Mesendoderm (in vitro differentiated cells): ENCODE results near the gene GLYATL1B.
"Not testable (repeated sequence)": the region's sequence is repeated elsewhere in the genome, so short reads cannot be mapped to it uniquely, and the experiment has no call there.

Experiments used
- DNase-seq: peaks from one replicate; pipeline ENCODE4 v3.0.0; 2013
- H2AK5ac ChIP-seq: 2 replicates; pipeline ENCODE4 v1.6.1; 2013; ENCODE audit warnings: low read length, inconsistent platforms
- H2BK120ac ChIP-seq: 2 replicates; pipeline ENCODE4 v1.6.1; 2013; ENCODE audit warnings: low read depth, mild to moderate bottlenecking, low read length, moderate library complexity, mixed read lengths
- H2BK15ac ChIP-seq: replicated peaks from 2 replicates; pipeline ENCODE4 v1.6.1; 2013; ENCODE audit warnings: low read depth, mild to moderate bottlenecking, moderate library complexity
- H2BK5ac ChIP-seq: 2 replicates; pipeline ENCODE4 v1.6.1; 2013; ENCODE audit warnings: low read length, inconsistent platforms
- H3K18ac ChIP-seq: 2 replicates; pipeline ENCODE4 v1.6.1; 2013; ENCODE audit warnings: mild to moderate bottlenecking, low read length, mixed read lengths
- H3K23ac ChIP-seq: one replicate; pipeline ENCODE4 v1.6.1; 2013; ENCODE audit warnings: low read length
- H3K27ac ChIP-seq: 2 replicates; pipeline ENCODE4 v1.5.1; 2013; ENCODE audit warnings: low read depth, mild to moderate bottlenecking, inconsistent platforms, low read length, moderate library complexity
- H3K27me3 ChIP-seq: 2 replicates; pipeline ENCODE4 v1.6.1; 2013; ENCODE audit warnings: low read length, control low read depth, mild to moderate bottlenecking, inconsistent platforms; ENCODE audit not compliant: insufficient read depth, poor library complexity
- H3K36me3 ChIP-seq: 2 replicates; pipeline ENCODE4 v1.6.1; 2013; ENCODE audit warnings: low read length, inconsistent platforms; ENCODE audit not compliant: control insufficient read depth, insufficient read depth
- H3K4ac ChIP-seq: one replicate; pipeline ENCODE4 v1.6.1; 2013; ENCODE audit warnings: low read depth, mild to moderate bottlenecking, low read length, moderate library complexity
- H3K4me1 ChIP-seq: 2 replicates; pipeline ENCODE4 v1.6.1; 2013; ENCODE audit warnings: low read depth, low read length, inconsistent platforms; ENCODE audit not compliant: control insufficient read depth
- H3K4me2 ChIP-seq: 2 replicates; pipeline ENCODE4 v1.6.1; 2013; ENCODE audit warnings: low read length
- H3K4me3 ChIP-seq: 2 replicates; pipeline ENCODE4 v1.5.1; 2013; ENCODE audit warnings: mild to moderate bottlenecking, low read length
- H3K56ac ChIP-seq: one replicate; pipeline ENCODE4 v1.6.1; 2013; ENCODE audit warnings: low read length
- H3K79me1 ChIP-seq: 2 replicates; pipeline ENCODE4 v1.6.1; 2013; ENCODE audit warnings: low read length, inconsistent platforms
- H3K79me2 ChIP-seq: 2 replicates; pipeline ENCODE4 v1.6.1; 2013; ENCODE audit warnings: mild to moderate bottlenecking, low read length; ENCODE audit not compliant: control insufficient read depth, insufficient read depth
- H3K9ac ChIP-seq: 2 replicates; pipeline ENCODE4 v1.6.1; 2013; ENCODE audit warnings: low read length, inconsistent platforms
- H4K5ac ChIP-seq: one replicate; pipeline ENCODE4 v1.6.1; 2013; ENCODE audit warnings: low read length
- H4K8ac ChIP-seq: one replicate; pipeline ENCODE4 v1.6.1; 2013; ENCODE audit warnings: low read depth, mild to moderate bottlenecking, control low read depth, low read length, moderate library complexity
- WGBS: extraction: QIAGEN DNeasy Blood & Tissue Kit; methylation state at CpG from one replicate; pipeline ENCODE4 v1.1.7; 2013; ENCODE audit warnings: low lambda C conversion rate, missing lambda C conversion rate; ENCODE audit not compliant: insufficient coverage; ENCODE audit errors: extremely low coverage; 5-methylcytosine and 5-hydroxymethylcytosine counted together

Gene GLYATL1B

GRCh38 chr11:59115553-59115952 is 29.4 kb downstream of the GLYATL1B start:
- Histone ChIP-seq H3K27me3 (no peaks in the 10 kb centered on the region), H4K5ac (no peak overlapping the region), H2BK15ac (no peak overlapping the region), H3K56ac (no peak overlapping the region), H3K9ac (no peak overlapping the region), H3K4ac (no peak overlapping the region), H3K4me2 (no peak overlapping the region), H4K8ac (no peak overlapping the region), H3K4me3 (no peak overlapping the region), H2BK5ac (no peak overlapping the region), H3K18ac (no peak overlapping the region), H3K27ac (no peak overlapping the region), H2AK5ac (no peak overlapping the region), H2BK120ac (no peak overlapping the region), H3K79me2 (no peaks in the 10 kb centered on the region), H3K23ac (no peak overlapping the region), H3K4me1 (no peaks in the 10 kb centered on the region), H3K79me1 (no peaks in the 10 kb centered on the region), H3K36me3 (peaks cover 5% of the 10 kb centered on the region)
- no CpG with 5 or more reads among the region's 1 CpG for WGBS
- DNase-seq: no peak

DNA sequence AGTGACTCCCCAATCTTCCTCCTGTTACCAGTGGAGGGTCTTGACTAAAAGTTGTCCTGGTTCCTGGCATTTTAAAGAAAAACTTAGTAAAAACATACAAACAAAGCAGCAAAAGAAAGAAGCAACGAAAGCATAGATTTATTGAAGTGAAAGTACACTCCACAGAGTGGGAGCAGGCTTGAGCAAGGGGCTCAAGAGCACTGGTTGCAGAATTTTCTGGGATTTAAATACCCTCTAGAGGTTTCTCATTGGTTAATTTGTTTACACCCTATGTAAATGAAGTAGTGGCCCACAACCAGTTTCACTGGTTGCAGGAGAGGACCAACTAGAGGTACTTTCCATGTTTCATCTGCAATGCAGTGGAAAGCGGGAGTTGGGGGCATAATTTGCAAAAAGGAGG is 31.7 kb downstream of the GLYATL1B start:
- no peak overlapping the region for H3K4ac ChIP-seq
- H3K23ac ChIP-seq: no peak overlapping the region
- H3K27ac ChIP-seq: no peak overlapping the region
- no peak overlapping the region for H3K4me3 ChIP-seq
- H3K36me3 ChIP-seq: peaks cover 5% of the 10 kb centered on the region
- H3K4me2 ChIP-seq: no peak overlapping the region
- no peak overlapping the region for H2AK5ac ChIP-seq
- no peak overlapping the region for H3K18ac ChIP-seq
- H4K5ac ChIP-seq: no peak overlapping the region
- WGBS: no CpG with 5 or more reads among the region's 2 CpGs
- H2BK5ac ChIP-seq: no peak overlapping the region
- H3K4me1 ChIP-seq: no peaks in the 10 kb centered on the region
- no peak overlapping the region for H3K9ac ChIP-seq
- H2BK15ac ChIP-seq: no peak overlapping the region
- H3K79me1 ChIP-seq: no peaks in the 10 kb centered on the region
- DNase-seq: no peak
- H4K8ac ChIP-seq: no peak overlapping the region
- no peak overlapping the region for H2BK120ac ChIP-seq
- H3K79me2 ChIP-seq: no peaks in the 10 kb centered on the region
- H3K27me3 ChIP-seq: no peaks in the 10 kb centered on the region
- H3K56ac ChIP-seq: no peak overlapping the region

GRCh38 chr11:59119826-59120225 is 33.7 kb downstream of the GLYATL1B start:
- no peak overlapping the region for H3K9ac ChIP-seq
- no peak overlapping the region for H3K23ac ChIP-seq
- no peak overlapping the region for H3K18ac ChIP-seq
- H3K27me3 ChIP-seq: no peaks in the 10 kb centered on the region
- no peak overlapping the region for H3K4me3 ChIP-seq
- H3K56ac ChIP-seq: no peak overlapping the region
- DNase-seq: no peak
- H3K4ac ChIP-seq: no peak overlapping the region
- no peak overlapping the region for H3K27ac ChIP-seq
- H3K4me2 ChIP-seq: no peak overlapping the region
- no peak overlapping the region for H4K8ac ChIP-seq
- no peak overlapping the region for H2AK5ac ChIP-seq
- no peaks in the 10 kb centered on the region for H3K4me1 ChIP-seq
- H2BK5ac ChIP-seq: no peak overlapping the region
- no peaks in the 10 kb centered on the region for H3K79me2 ChIP-seq
- no peak overlapping the region for H2BK15ac ChIP-seq
- peaks cover 3% of the 10 kb centered on the region for H3K36me3 ChIP-seq
- H4K5ac ChIP-seq: no peak overlapping the region
- H3K79me1 ChIP-seq: no peaks in the 10 kb centered on the region
- no peak overlapping the region for H2BK120ac ChIP-seq

DNA sequence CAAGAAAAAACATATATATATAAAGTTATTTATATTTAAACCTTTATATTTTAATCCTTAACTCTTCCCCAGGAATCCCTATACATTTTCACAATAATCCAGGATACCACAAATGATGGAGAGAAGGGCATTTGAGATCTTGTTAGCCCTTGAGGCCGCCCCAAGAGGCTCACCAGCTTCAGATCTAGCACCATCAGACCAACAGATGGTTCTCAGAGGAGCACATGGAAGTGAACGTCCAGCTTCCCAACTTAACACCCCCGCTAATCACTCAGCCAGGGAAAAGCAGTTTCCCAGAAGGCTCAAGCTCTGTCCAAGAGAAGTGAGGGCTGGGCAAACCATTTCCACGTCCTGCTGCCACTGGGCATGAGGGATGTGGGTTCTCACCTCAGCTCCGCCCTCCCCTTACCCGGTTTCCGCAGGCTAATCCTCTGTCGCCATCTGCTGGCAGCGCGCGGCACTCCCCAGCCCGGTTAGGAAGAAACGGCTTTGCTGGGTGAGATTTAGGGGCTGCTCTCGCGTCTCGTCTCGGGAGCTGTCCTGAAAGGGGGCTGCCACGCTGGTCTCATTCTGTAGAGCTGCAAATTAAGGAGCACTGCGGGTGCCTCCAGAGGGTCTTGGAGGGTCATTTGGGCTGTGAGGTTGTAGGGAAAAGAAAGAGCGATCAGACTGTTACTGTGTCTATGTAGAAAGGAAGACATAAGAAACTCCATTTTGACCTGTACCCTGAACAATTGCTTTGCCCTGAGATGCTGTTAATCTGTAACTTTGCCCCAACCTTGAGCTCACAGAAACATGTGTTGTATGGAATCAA is 49.7 kb downstream of the GLYATL1B start:
- H3K36me3 ChIP-seq: no peaks in the 10 kb centered on the region
- H3K4ac ChIP-seq: no peak overlapping the region
- no peak overlapping the region for H3K9ac ChIP-seq
- no peak overlapping the region for H2BK120ac ChIP-seq
- peak; percentile 84 for DNase-seq
- H4K5ac ChIP-seq: no peak overlapping the region
- H4K8ac ChIP-seq: no peak overlapping the region
- H3K4me1 ChIP-seq: no peaks in the 10 kb centered on the region
- H3K79me2 ChIP-seq: no peaks in the 10 kb centered on the region
- H2BK15ac ChIP-seq: no peak overlapping the region
- no peak overlapping the region for H2AK5ac ChIP-seq
- no CpG with 5 or more reads among the region's 20 CpGs for WGBS
- no peak overlapping the region for H3K23ac ChIP-seq
- H3K27me3 ChIP-seq: no peaks in the 10 kb centered on the region
- no peak overlapping the region for H3K27ac ChIP-seq
- H3K4me3 ChIP-seq: no peak overlapping the region
- H3K4me2 ChIP-seq: no peak overlapping the region
- H3K56ac ChIP-seq: peak overlapping the region; percentile 44
- H2BK5ac ChIP-seq: no peak overlapping the region
- H3K18ac ChIP-seq: no peak overlapping the region
- no peaks in the 10 kb centered on the region for H3K79me1 ChIP-seq

DNA sequence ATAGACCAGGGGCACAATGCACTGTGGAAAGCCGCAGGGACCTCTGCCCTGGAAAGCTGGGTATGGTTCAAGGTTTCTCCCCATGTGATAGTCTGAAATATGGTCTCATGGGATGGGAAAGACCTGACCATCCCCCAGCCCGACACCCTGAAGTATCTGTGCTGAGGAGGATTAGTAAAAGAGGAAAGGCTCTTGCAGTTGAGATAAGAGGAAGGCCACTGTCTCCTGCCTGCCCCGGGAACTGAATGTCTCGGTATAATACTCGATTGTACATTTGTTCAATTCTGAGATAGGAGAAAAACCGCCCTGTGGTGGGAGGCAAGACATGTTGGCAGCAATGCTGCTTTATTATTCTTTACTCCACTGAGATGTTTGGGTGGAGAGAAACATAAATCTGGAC is 50.4 kb downstream of the GLYATL1B start:
- not testable (repeated sequence) for H3K79me1 ChIP-seq, H3K36me3 ChIP-seq, H3K27me3 ChIP-seq, H2BK5ac ChIP-seq, H2BK15ac ChIP-seq, H3K18ac ChIP-seq, H3K27ac ChIP-seq, H3K4me2 ChIP-seq, H3K23ac ChIP-seq, H3K4ac ChIP-seq, H4K5ac ChIP-seq, H4K8ac ChIP-seq, H3K9ac ChIP-seq, H3K56ac ChIP-seq, H2BK120ac ChIP-seq, H3K4me3 ChIP-seq, H3K79me2 ChIP-seq, H3K4me1 ChIP-seq, H2AK5ac ChIP-seq
- no CpG with 5 or more reads among the region's 6 CpGs for WGBS
- peak; percentile 6 for DNase-seq

GRCh38 chr11:59137190-59137589 is 51.1 kb downstream of the GLYATL1B start:
- WGBS: no CpG with 5 or more reads among the region's 17 CpGs
- Histone ChIP-seq H3K4me2 (no peak overlapping the region), H3K23ac (no peak overlapping the region), H3K4ac (no peak overlapping the region), H3K27ac (no peak overlapping the region), H3K4me1 (no peaks in the 10 kb centered on the region), H2BK120ac (no peak overlapping the region), H3K79me2 (no peaks in the 10 kb centered on the region), H3K18ac (no peak overlapping the region), H3K9ac (no peak overlapping the region), H2BK5ac (no peak overlapping the region), H3K56ac (no peak overlapping the region), H3K79me1 (no peaks in the 10 kb centered on the region), H4K5ac (no peak overlapping the region), H3K27me3 (no peaks in the 10 kb centered on the region), H3K36me3 (no peaks in the 10 kb centered on the region), H4K8ac (no peak overlapping the region), H2BK15ac (no peak overlapping the region), H2AK5ac (no peak overlapping the region), H3K4me3 (no peak overlapping the region)
- no peak for DNase-seq
